ENCODE data around the gene RARA.

RARA gene

GRCh38 chr17:40347319-40348135 is 38.5 kb downstream of the RARA start:
- intact Hi-C loops (cut with DNase I; ENCODE audit: low total_unique reads): loop anchor here (2.0 kb wide), 1 partner anchor 39 kb away; the partner anchor contains the start of gene RARA
- Histone ChIP-seq H3K27ac (peak overlapping the region; percentile 96), H3K4me1 (peaks cover 0 to 83% (median 73%) of the 10 kb centered on the region in 4 donors), H3K36me3 (peaks cover 0 to 42% (median 39%) of the 10 kb centered on the region in 3 donors), H3K9me3 (no peaks in the 10 kb centered on the region), H3K4me3 (peak overlapping the region in 1 of 2 donors; percentile 70), H3K27me3 (no peaks in the 10 kb centered on the region)
- TF ChIP-seq CTCF (IDR thresholded peaks at IDR 0.05): no peak
- no peak for DNase-seq

DNA sequence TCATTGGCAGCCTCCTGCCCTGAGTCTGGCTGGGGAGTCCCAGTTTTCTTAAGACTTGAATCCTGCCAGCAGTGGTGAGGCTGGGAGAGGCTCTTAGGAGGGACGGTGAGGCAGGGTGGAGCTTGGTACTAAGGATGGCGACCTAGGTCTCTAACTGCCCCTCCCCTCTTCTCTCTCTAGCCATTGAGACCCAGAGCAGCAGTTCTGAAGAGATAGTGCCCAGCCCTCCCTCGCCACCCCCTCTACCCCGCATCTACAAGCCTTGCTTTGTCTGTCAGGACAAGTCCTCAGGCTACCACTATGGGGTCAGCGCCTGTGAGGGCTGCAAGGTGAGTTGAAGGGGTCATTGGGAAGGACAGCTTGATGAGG is 39.1 kb downstream of the RARA start:
- no peak for DNase-seq
- Histone ChIP-seq H3K4me1 (peaks cover 0 to 77% (median 70%) of the 10 kb centered on the region in 4 donors), H3K36me3 (peaks cover 0 to 48% (median 45%) of the 10 kb centered on the region in 3 donors), H3K9me3 (no peaks in the 10 kb centered on the region), H3K27ac (peak overlapping the region; percentile 96), H3K27me3 (no peaks in the 10 kb centered on the region), H3K4me3 (peak overlapping the region in 1 of 2 donors; percentile 70)
- intact Hi-C loops (cut with DNase I; ENCODE audit: low total_unique reads): loop anchor here (2.0 kb wide), 1 partner anchor 39 kb away; the partner anchor contains the start of gene RARA
- no peak for TF ChIP-seq CTCF (IDR thresholded peaks at IDR 0.05)

DNA sequence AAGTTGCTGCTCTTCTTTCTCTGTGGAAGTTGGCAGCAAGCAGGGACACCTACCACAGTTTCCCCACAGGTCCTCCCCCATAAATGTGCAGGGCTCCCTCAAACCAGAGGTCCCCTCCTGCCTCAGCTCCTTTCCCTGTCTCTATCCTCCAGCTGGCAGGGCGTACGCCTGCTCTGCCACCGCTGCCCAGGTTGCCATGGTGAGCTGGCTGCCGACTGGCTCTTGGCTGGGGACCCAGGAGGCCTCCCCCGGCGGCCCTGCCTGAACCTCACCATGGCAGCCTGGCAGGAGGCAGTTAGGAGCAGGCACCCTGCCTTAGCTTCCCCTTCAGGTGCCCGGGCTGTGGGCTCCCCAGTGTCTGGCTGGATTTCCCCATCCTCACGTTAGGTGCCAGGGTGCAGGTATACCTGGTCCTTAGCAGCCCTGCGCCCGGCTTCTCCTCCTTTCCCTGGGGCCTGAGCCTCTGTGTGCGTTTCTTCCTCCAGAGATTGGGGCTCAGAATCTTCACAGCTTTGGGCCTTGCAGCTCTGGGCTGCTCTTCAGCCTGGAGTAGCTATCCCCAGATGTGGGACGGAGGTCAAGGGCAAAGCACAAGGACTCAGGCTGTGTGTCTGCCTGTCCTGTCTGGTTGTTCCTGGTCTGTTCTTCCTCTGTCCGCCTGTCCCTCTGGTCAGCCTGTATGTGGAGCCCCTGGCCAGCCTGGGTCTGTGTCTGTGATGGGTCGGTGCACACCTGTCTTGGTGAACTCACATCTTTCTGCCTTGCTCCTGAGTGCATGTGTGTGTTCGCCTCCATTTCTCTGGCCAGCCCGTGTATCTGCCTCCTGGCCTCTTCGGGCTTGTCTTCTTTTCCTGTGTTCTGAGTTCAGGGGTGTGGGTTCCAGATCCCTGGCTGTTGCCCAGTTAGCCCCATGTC is 39.8 kb downstream of the RARA start:
- no peak overlapping the region for H3K4me3 ChIP-seq
- no peaks in the 10 kb centered on the region for H3K9me3 ChIP-seq
- H3K4me1 ChIP-seq: peaks cover 0 to 70% (median 63%) of the 10 kb centered on the region in 4 donors
- H3K27me3 ChIP-seq: no peaks in the 10 kb centered on the region
- peaks cover 0 to 55% (median 52%) of the 10 kb centered on the region in 3 donors for H3K36me3 ChIP-seq
- H3K27ac ChIP-seq: peak overlapping the region in 1 of 2 donors; percentile 96
- peak; percentile 67 to 89 for DNase-seq
- intact Hi-C loops (cut with DNase I; ENCODE audit: low total_unique reads): loop anchor here (2.0 kb wide), 1 partner anchor 40 kb away; the partner anchor contains the start of gene RARA
- no peak for TF ChIP-seq CTCF (IDR thresholded peaks at IDR 0.05)

DNA sequence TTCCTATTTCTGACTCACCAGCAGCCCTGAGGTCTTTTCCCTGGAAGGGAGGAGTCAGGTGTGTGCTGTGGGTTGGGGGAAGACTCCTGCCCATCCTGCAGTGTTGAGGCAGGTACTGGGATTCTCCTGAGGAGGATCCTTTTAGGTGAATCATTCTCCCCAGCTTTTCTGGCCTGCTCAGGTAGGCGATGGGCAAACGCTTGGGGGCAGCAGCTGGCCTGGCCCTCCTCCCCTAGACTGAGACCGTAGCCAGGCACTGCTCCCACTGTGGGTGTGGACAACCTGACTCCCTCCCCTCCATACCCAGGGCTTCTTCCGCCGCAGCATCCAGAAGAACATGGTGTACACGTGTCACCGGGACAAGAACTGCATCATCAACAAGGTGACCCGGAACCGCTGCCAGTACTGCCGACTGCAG is 40.5 kb downstream of the RARA start:
- Histone ChIP-seq H3K9me3 (no peaks in the 10 kb centered on the region), H3K27ac (peak overlapping the region in 1 of 2 donors; percentile 96), H3K27me3 (no peaks in the 10 kb centered on the region), H3K4me3 (no peak overlapping the region), H3K36me3 (peaks cover 0 to 62% (median 58%) of the 10 kb centered on the region in 3 donors), H3K4me1 (peaks cover 0 to 64% (median 57%) of the 10 kb centered on the region in 4 donors)
- TF ChIP-seq CTCF (IDR thresholded peaks at IDR 0.05): no peak
- DNase-seq: no peak
- intact Hi-C loops (cut with DNase I; ENCODE audit: low total_unique reads): loop anchor here (2.0 kb wide), 1 partner anchor 41 kb away; the partner anchor contains the start of gene RARA

Measured in tibial artery (tissue), 4 donors.